ENCODE data around the gene AMPD1.

DNA sequence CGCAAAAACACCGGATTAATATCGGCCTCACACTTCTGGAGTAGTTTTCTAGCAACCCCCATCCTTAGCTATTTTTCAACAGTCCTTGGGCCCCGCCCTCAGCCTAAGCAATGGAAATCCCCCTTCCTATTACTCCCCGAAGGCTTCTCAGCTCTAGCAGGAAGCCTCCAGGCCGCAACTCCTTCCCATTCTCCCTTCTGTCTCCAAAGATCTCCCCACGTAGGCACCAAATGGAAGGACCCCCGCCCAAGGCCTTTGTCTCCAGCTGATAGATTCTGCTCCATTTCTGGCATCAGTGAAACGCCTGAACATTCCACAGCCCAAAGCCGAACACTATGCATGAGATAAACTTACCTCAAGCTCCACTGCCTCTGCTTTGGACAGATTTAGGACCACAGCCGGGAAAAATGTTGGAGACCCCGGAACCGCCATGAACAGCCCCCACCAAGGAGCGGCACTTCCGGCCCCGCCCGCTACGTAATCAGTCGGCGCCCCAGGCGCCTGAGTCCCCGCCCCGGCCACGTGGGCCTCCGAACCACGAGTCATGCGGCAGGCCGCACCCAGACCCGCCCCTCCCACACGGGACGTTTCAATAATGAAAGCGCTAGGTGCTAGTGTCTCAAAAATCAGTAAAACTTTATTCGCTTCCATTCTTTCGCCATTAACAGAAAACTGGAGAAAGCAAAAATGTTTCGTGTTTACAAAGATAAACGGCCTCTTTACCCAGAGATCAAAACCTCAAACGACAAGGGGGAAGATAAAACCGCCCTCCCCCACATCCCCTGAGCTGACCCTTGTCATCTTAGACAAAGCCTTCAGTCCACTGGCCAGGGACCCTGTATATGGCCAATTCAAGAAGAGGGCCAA is 21.2 kb upstream of the AMPD1 start, which contains the start of gene NRAS:
- no peak for TF ChIP-seq CTCF (optimal IDR thresholded peaks at IDR 0.05 in 1 of 3, IDR thresholded peaks at IDR 0.05 in 1 of 3, conservative IDR thresholded peaks at IDR 0.05 in 1 of 3; ENCODE audit: extremely low read depth in 1 of 3, insufficient read depth in 2 of 3, low read length in 3 of 3)
- TF ChIP-seq EZH2 (IDR thresholded peaks at IDR 0.05; ENCODE audit: low read length) = no peak

Measured in keratinocyte (primary cell).